Measurements from ENCODE around the gene TTC34. TPM values are rescaled to one million over a fixed set of nuclear protein-coding genes. Genes with fewer than 3 reads are reported as not detected.

The TTC34 gene
- total RNA-seq, 1 donor from 2014 or later = 3.6 TPM

GRCh38 chr1:2612591-2613365 is 188.7 kb downstream of the TTC34 start:
- Mint-ChIP-seq H3K36me3 (no peaks in the 10 kb centered on the region), H3K27me3 (ENCODE audit: low read depth) (peaks cover 12% of the 10 kb centered on the region), H3K4me1 (no peaks in the 10 kb centered on the region), H3K4me3 (no peak overlapping the region), H3K27ac (no peak overlapping the region), H3K9me3 (peaks cover 29% of the 10 kb centered on the region)
- DNase-seq (ENCODE audit: low spot score in 2 of 2, unreplicated experiment in 2 of 2) = no peak
- no peak for TF ChIP-seq CTCF (IDR thresholded peaks at IDR 0.05; ENCODE audit: unreplicated experiment)

DNA sequence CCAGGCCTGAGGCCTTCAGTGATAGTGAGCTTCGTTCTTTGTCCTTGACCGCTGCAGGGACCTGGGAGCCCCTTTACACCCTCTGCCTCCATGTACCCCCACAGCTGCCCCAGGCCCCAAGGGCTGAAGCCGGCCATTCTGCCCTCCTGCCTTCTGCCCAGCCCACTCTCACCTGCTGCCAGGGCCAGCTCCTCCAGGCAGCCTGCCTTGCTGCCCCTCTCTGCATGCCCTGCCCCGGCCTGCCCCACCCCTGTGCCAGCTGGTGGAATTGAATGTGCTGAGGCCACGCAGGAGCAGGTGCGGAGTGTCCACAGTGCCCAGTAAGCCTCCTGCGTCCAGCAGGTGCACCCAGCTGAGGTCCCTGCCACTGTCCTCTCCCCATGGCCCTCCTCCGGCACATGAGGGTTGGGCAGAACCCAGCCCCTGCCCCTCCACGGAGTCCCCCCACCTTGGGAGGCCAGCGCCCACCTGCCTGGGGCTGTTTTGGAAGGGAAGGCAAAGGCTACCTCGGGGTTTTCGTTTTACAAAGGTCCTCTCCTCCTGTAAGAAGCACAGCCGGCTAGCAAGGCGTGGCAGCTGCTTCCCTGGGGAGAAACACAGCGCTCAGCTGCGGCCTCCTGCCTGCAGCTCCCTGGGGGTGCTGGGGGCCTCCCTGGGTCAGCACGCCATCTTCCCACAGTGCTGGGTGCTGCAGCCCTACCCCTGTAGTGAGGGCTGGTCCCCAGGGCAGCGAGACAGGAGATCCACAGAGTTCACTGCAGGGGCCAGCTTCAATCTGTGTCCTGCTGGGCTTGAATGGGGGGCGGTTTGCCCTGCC is 189.7 kb downstream of the TTC34 start:
- Mint-ChIP-seq H3K4me3 (no peak overlapping the region), H3K4me1 (no peaks in the 10 kb centered on the region), H3K27me3 (ENCODE audit: low read depth) (peaks cover 9% of the 10 kb centered on the region), H3K27ac (no peak overlapping the region), H3K9me3 (peaks cover 29% of the 10 kb centered on the region), H3K36me3 (no peaks in the 10 kb centered on the region)
- TF ChIP-seq CTCF (IDR thresholded peaks at IDR 0.05; ENCODE audit: unreplicated experiment) = no peak
- DNase-seq (ENCODE audit: low spot score in 2 of 2, unreplicated experiment in 2 of 2) = peak in 1 of 2 experiments; percentile 36

DNA sequence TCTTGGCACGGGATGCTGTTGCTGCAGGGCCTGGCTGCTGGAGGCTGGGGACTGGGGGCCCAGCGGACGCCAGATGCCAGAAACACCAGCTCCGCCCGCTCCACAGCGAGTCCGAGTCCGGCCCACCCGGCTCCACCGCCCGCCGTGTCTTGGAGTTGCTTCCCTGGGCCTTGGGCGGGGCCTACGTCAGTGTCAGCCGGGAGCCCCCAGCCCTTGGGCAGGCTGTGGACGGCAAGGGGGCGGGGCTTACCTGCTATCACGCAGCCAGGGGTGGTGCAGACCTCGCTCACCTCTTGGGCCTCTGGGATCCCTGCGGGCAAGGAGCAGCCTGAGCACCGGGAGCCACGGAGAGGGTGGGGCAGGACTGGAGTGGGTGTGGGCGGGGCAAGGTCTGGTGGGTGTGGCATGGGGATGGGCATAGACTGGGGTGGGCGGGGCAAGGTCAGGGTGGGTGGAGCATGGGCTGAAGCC is 190.4 kb downstream of the TTC34 start:
- no peaks in the 10 kb centered on the region for H3K36me3 Mint-ChIP-seq
- H3K9me3 Mint-ChIP-seq = peaks cover 22% of the 10 kb centered on the region
- H3K27me3 Mint-ChIP-seq (ENCODE audit: low read depth) = peaks cover 9% of the 10 kb centered on the region

GRCh38 chr1:2610036-2610959 is 191.2 kb downstream of the TTC34 start:
- H3K27ac Mint-ChIP-seq = no peak overlapping the region
- no peak overlapping the region for H3K4me3 Mint-ChIP-seq
- peaks cover 9% of the 10 kb centered on the region for H3K27me3 Mint-ChIP-seq (ENCODE audit: low read depth)
- no peaks in the 10 kb centered on the region for H3K36me3 Mint-ChIP-seq
- TF ChIP-seq CTCF (IDR thresholded peaks at IDR 0.05; ENCODE audit: unreplicated experiment) = no peak
- peak in 1 of 2 experiments; percentile 37 for DNase-seq (ENCODE audit: low spot score in 2 of 2, unreplicated experiment in 2 of 2)
- H3K4me1 Mint-ChIP-seq = no peaks in the 10 kb centered on the region
- H3K9me3 Mint-ChIP-seq = peaks cover 16% of the 10 kb centered on the region

More for the DNA sequence above, 190.4 kb downstream of the TTC34 start:
- Mint-ChIP-seq H3K27ac (no peak overlapping the region), H3K4me3 (no peak overlapping the region), H3K4me1 (no peaks in the 10 kb centered on the region)
- DNase-seq (ENCODE audit: low spot score in 2 of 2, unreplicated experiment in 2 of 2) = peak in 1 of 2 experiments; percentile 56
- no peak for TF ChIP-seq CTCF (IDR thresholded peaks at IDR 0.05; ENCODE audit: unreplicated experiment)

Data from mesothelial cell of epicardium (in vitro differentiated cells).